CD4-positive, alpha-beta T cell treated with Interleukin-2 at 100 ng/mL for 4 hours (primary cell): ENCODE results near the gene CC2D2B.
"Not testable (repeated sequence)": the region's sequence is repeated elsewhere in the genome, so short reads cannot be mapped to it uniquely, and the experiment has no call there.

Experiments
- DNase-seq: peaks from one replicate; pipeline ENCODE4 v3.0.0-alpha.2; 2020; ENCODE audit warnings: low spot score

Gene CC2D2B

GRCh38 chr10:95907456-95908253 is at the start of gene CC2D2B:
TSS of gene CC2D2B (plus strand) at chr10:95907975. CDS start at chr10:95911324, 3,349 bp downstream.
- DNase-seq, result peak; percentile 52

GRCh38 chr10:95860166-95860940 is 47.4 kb upstream of the CC2D2B start:
- DNase-seq, result no peak

GRCh38 chr10:95861386-95861785 is 46.4 kb upstream of the CC2D2B start:
- no peak for DNase-seq

GRCh38 chr10:95864906-95865813 is 42.6 kb upstream of the CC2D2B start:
- DNase-seq, result peak; percentile 38

GRCh38 chr10:95865814-95866466 is 41.8 kb upstream of the CC2D2B start:
- no peak for DNase-seq

GRCh38 chr10:95866467-95866842 is 41.3 kb upstream of the CC2D2B start:
- no peak for DNase-seq

- DNase-seq, result no peak
Observed at GRCh38 chr10:95867866-95868265, 39.9 kb upstream of the CC2D2B start.

GRCh38 chr10:95872158-95872711 is 35.5 kb upstream of the CC2D2B start:
- DNase-seq, result no peak

GRCh38 chr10:95873139-95873538 is 34.6 kb upstream of the CC2D2B start:
- DNase-seq, result no peak

GRCh38 chr10:95873651-95874050 is 34.1 kb upstream of the CC2D2B start:
- no peak for DNase-seq

- not testable (repeated sequence) for DNase-seq
Observed at GRCh38 chr10:95874783-95875182, 33.0 kb upstream of the CC2D2B start.

GRCh38 chr10:95876756-95877155 is 31.0 kb upstream of the CC2D2B start:
- no peak for DNase-seq

- DNase-seq, result no peak
Observed at GRCh38 chr10:95877881-95878280, 29.9 kb upstream of the CC2D2B start.

GRCh38 chr10:95880704-95881103 is 27.1 kb upstream of the CC2D2B start:
- DNase-seq, result no peak

- DNase-seq, result no peak
Observed at GRCh38 chr10:95881316-95881715, 26.5 kb upstream of the CC2D2B start.

- no peak for DNase-seq
Observed at GRCh38 chr10:95889830-95890229, 17.9 kb upstream of the CC2D2B start.

GRCh38 chr10:95896071-95896850 is 11.5 kb upstream of the CC2D2B start:
- DNase-seq, result no peak

- not testable (repeated sequence) for DNase-seq
Observed at GRCh38 chr10:95905897-95906580, 1.7 kb upstream of the CC2D2B start.

GRCh38 chr10:95906677-95907455 is 909 bp upstream of the CC2D2B start:
- DNase-seq, result peak; percentile 22
